Activated CD4-positive, alpha-beta T cell treated with anti-CD3 and anti-CD28 coated beads for 36 hours (primary cell): ENCODE data around the gene TPSB2. TPM values are rescaled to one million over a fixed set of nuclear protein-coding genes. Genes with fewer than 3 reads are reported as not detected.
"Not testable (repeated sequence)": the region's sequence is repeated elsewhere in the genome, so short reads cannot be mapped to it uniquely, and the experiment has no call there.

Experiments used
- ATAC-seq: fragments of 200-7000 bp; cut with Tn5 transposase; one replicate; pipeline ENCODE4 v1.10.0; 2021; ENCODE audit warnings: mild to moderate bottlenecking, moderate library complexity
- CTCF ChIA-PET: fragments of 350-600 bp; sonication (Branson Sonifier 250); formaldehyde crosslinking; loops from one replicate; lab custom pipeline; 2021; ENCODE audit warnings: antibody characterized with exemption; lab: Charles Lee
- POLR2A ChIA-PET: fragments of 350-600 bp; sonication (Branson Sonifier 250); formaldehyde crosslinking; loops from one replicate; lab custom pipeline; 2021; ENCODE audit warnings: antibody characterized with exemption, inconsistent platforms; lab: Charles Lee
- DNase-seq: peaks from one replicate; pipeline ENCODE4 v3.0.0-alpha.2; 2020
- H3K27ac Mint-ChIP-seq: one replicate; pipeline ENCODE4 v1.8.0; 2021; ENCODE audit warnings: mixed read lengths
- H3K27me3 Mint-ChIP-seq: one replicate; pipeline ENCODE4 v1.8.0; 2021; ENCODE audit warnings: mixed read lengths
- H3K36me3 Mint-ChIP-seq: one replicate; pipeline ENCODE4 v1.8.0; 2021; ENCODE audit warnings: low read depth, mixed read lengths
- H3K4me1 Mint-ChIP-seq: one replicate; pipeline ENCODE4 v1.8.0; 2021; ENCODE audit warnings: mixed read lengths
- H3K4me3 Mint-ChIP-seq: one replicate; pipeline ENCODE4 v1.8.0; 2021; ENCODE audit warnings: mild to moderate bottlenecking, moderate library complexity, mixed read lengths
- H3K9me3 Mint-ChIP-seq: one replicate; pipeline ENCODE4 v1.8.0; 2021; ENCODE audit warnings: low read depth, mixed read lengths
- intact Hi-C, 2 experiments: fragments of 100-400 bp; cut with DNase I in 1 of 2; cut with micrococcal nuclease in 1 of 2; formaldehyde crosslinking; loops; one replicate each; pipeline versions ENCODE4 v1.14.2 to v1.15.1; 2022 to 2024; cut with DNase I, micrococcal nuclease
- total RNA-seq, 2 experiments: library from RNA; stranded (reverse); gene quantifications; one replicate each; pipeline ENCODE4 v1.2.3, GENCODE V29; 2021

TPSB2 gene
- total RNA-seq, 2 experiments from 2014 or later: not detected

- POLR2A ChIA-PET: not testable (repeated sequence)
Observed at GRCh38 chr16:1231301-1231700, 1.3 kb upstream of the TPSB2 start.

GRCh38 chr16:1230471-1231212, 658 bp upstream of the TPSB2 start:
- intact Hi-C loops, H3K4me3 Mint-ChIP-seq, CTCF ChIA-PET, POLR2A ChIA-PET, H3K9me3 Mint-ChIP-seq, H3K27me3 Mint-ChIP-seq, H3K36me3 Mint-ChIP-seq, H3K27ac Mint-ChIP-seq, H3K4me1 Mint-ChIP-seq, DNase-seq, ATAC-seq: not testable (repeated sequence)

More at GRCh38 chr16:1231301-1231700, 1.3 kb upstream of the TPSB2 start:
- H3K27me3 Mint-ChIP-seq, H3K27ac Mint-ChIP-seq, DNase-seq, H3K4me1 Mint-ChIP-seq, H3K36me3 Mint-ChIP-seq, CTCF ChIA-PET, H3K4me3 Mint-ChIP-seq, H3K9me3 Mint-ChIP-seq, intact Hi-C loops, ATAC-seq: not testable (repeated sequence)

- H3K4me3 Mint-ChIP-seq, intact Hi-C loops, ATAC-seq, H3K27ac Mint-ChIP-seq, H3K36me3 Mint-ChIP-seq, H3K4me1 Mint-ChIP-seq, H3K9me3 Mint-ChIP-seq, CTCF ChIA-PET, H3K27me3 Mint-ChIP-seq, POLR2A ChIA-PET, DNase-seq: not testable (repeated sequence)
Observed at GRCh38 chr16:1229476-1229875, 508 bp downstream of the TPSB2 start.

- intact Hi-C loops, DNase-seq, H3K27ac Mint-ChIP-seq, ATAC-seq, H3K27me3 Mint-ChIP-seq, POLR2A ChIA-PET, CTCF ChIA-PET, H3K4me3 Mint-ChIP-seq, H3K4me1 Mint-ChIP-seq, H3K9me3 Mint-ChIP-seq, H3K36me3 Mint-ChIP-seq: not testable (repeated sequence)
Observed at GRCh38 chr16:1228227-1228626, 1.8 kb downstream of the TPSB2 start.

GRCh38 chr16:1226692-1227091, 3.3 kb downstream of the TPSB2 start:
- ATAC-seq, H3K9me3 Mint-ChIP-seq, intact Hi-C loops, H3K27me3 Mint-ChIP-seq, CTCF ChIA-PET, DNase-seq, H3K36me3 Mint-ChIP-seq, POLR2A ChIA-PET, H3K4me3 Mint-ChIP-seq, H3K27ac Mint-ChIP-seq, H3K4me1 Mint-ChIP-seq: not testable (repeated sequence)

GRCh38 chr16:1225728-1226311, 4.2 kb downstream of the TPSB2 start:
- H3K27ac Mint-ChIP-seq, H3K36me3 Mint-ChIP-seq, H3K4me1 Mint-ChIP-seq, intact Hi-C loops, POLR2A ChIA-PET, DNase-seq, H3K9me3 Mint-ChIP-seq, H3K4me3 Mint-ChIP-seq, ATAC-seq, CTCF ChIA-PET, H3K27me3 Mint-ChIP-seq: not testable (repeated sequence)

GRCh38 chr16:1225051-1225451, 4.9 kb downstream of the TPSB2 start, which contains the start of gene TPSG1:
TPSG1 (minus strand) TSS chr16:1225268; CDS start chr16:1225252, 16 bp downstream.
- H3K4me3 Mint-ChIP-seq: no peak within 1 kb of the TSS
- no peak for ATAC-seq
- DNase-seq: no peak
- CTCF ChIA-PET: no interaction called here
- intact Hi-C loops: no loop called here
- H3K27me3 Mint-ChIP-seq: no peaks in the 10 kb centered on the region
- H3K4me1 Mint-ChIP-seq: no peaks in the 10 kb centered on the region
- POLR2A ChIA-PET: no interaction called here
- H3K9me3 Mint-ChIP-seq: no peaks in the 10 kb centered on the region
- H3K27ac Mint-ChIP-seq: no peak within 1 kb of the TSS
- no peaks in the 10 kb centered on the region for H3K36me3 Mint-ChIP-seq

GRCh38 chr16:1224558-1224957, 5.4 kb downstream of the TPSB2 start:
- Mint-ChIP-seq H3K27ac (no peak overlapping the region), H3K4me1 (no peaks in the 10 kb centered on the region)
- CTCF ChIA-PET: no interaction called here

GRCh38 chr16:1223355-1224214, 6.4 kb downstream of the TPSB2 start:
- Mint-ChIP-seq H3K27me3 (no peaks in the 10 kb centered on the region), H3K36me3 (no peaks in the 10 kb centered on the region), H3K4me3 (no peak overlapping the region), H3K9me3 (no peaks in the 10 kb centered on the region), H3K27ac (no peak overlapping the region), H3K4me1 (no peaks in the 10 kb centered on the region)
- ChIA-PET CTCF (no interaction called here), POLR2A (no interaction called here)
- intact Hi-C loops: no loop called here
- ATAC-seq (no peak), DNase-seq (no peak)

More at GRCh38 chr16:1224558-1224957, 5.4 kb downstream of the TPSB2 start:
- DNase-seq (no peak), ATAC-seq (no peak)
- no peaks in the 10 kb centered on the region for H3K36me3 Mint-ChIP-seq
- no peaks in the 10 kb centered on the region for H3K27me3 Mint-ChIP-seq
- no peaks in the 10 kb centered on the region for H3K9me3 Mint-ChIP-seq
- POLR2A ChIA-PET: no interaction called here
- H3K4me3 Mint-ChIP-seq: no peak overlapping the region
- intact Hi-C loops: no loop called here

GRCh38 chr16:1222553-1223354, 7.2 kb downstream of the TPSB2 start:
- Mint-ChIP-seq H3K36me3 (no peaks in the 10 kb centered on the region), H3K27me3 (no peaks in the 10 kb centered on the region), H3K4me3 (no peak overlapping the region), H3K27ac (no peak overlapping the region), H3K9me3 (no peaks in the 10 kb centered on the region), H3K4me1 (no peaks in the 10 kb centered on the region)
- ChIA-PET CTCF (no interaction called here), POLR2A (no interaction called here)
- ATAC-seq: no peak
- DNase-seq: no peak
- intact Hi-C loops: no loop called here
